ENCODE results near the gene SH2D4B. TPM values are rescaled to one million over a fixed set of nuclear protein-coding genes. Genes with fewer than 3 reads are reported as not detected.

The SH2D4B gene
- total and polyA plus RNA-seq, 2 donors (not counting 3 experiments of a cell fraction or from before 2014, with no cell fraction given) = not detected

DNA sequence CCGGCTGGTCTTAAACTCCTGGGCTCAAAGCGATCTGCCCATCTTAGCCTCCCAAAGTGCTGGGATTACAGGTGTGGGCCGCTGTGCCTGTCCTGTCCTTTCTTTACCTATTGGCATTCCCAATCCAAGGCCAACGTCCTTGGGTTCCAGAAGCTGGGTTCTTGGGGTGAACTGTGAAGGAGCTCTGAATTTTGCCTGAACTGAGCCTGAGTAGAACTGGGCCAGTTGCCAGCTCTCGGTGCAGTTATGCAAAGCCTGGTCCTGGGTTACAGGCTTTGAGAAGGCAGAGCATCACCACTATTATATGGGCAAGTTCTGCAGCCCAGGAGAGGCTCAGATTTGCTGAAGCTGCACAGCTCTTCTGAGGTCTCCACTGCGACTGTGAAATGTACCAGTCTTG is 24.6 kb upstream of the SH2D4B start:
- ChIA-PET POLR2A (interaction anchor here (0.6 kb wide), 1 partner anchor 20 kb away, joined by 3 read pairs; no protein-coding TSS in a partner anchor), CTCF (interaction anchor here (0.9 to 21.9 kb wide), 4 partner anchors 8 to 135 kb away, joined by 3 to 1118 read pairs (median 6); partner anchors contain the start of gene TSPAN14)
- Histone ChIP-seq H3K9me3 (replicated peaks; ENCODE audit: control insufficient read depth, insufficient read depth, low read length) (no peaks in the 10 kb centered on the region), H3K9me1 (replicated peaks; ENCODE audit: control insufficient read depth, extremely low read depth, insufficient read depth, low read length) (no peaks in the 10 kb centered on the region), H3K4me1 (ENCODE audit: control insufficient read depth, extremely low read depth, insufficient read depth, low read length) (peaks cover 33% of the 10 kb centered on the region), H2AFZ (ENCODE audit: low read depth, low read length) (no peak overlapping the region), H3K27me3 (ENCODE audit: control insufficient read depth in 2 of 2, insufficient read depth in 2 of 2, low read length in 2 of 2) (no peaks in the 10 kb centered on the region), H3K4me2 (ENCODE audit: insufficient read depth, low read length) (no peak overlapping the region), H3K27ac (ENCODE audit: insufficient read depth, low read depth, low read length) (no peak overlapping the region), H3K36me3 (ENCODE audit: control insufficient read depth in 2 of 2, extremely low read depth in 1 of 2, insufficient read depth in 2 of 2, low read length in 2 of 2) (peaks cover 49 to 58% of the 10 kb centered on the region in 2 experiments), H3K9ac (replicated peaks; ENCODE audit: extremely low read depth, insufficient read depth, low read length) (no peak overlapping the region), H3K4me3 (replicated peaks in 1 of 3; ENCODE audit: insufficient read depth in 1 of 3, low read depth in 1 of 3, low read length in 3 of 3) (no peak overlapping the region), H4K20me1 (replicated peaks; ENCODE audit: control insufficient read depth, extremely low read depth, insufficient read depth, low read length) (no peaks in the 10 kb centered on the region), H3K79me2 (ENCODE audit: control insufficient read depth, insufficient read depth, low read length) (peaks cover 40% of the 10 kb centered on the region)
- dilution Hi-C loops (cut with MboI; ENCODE audit: extremely low pct_ligation_motif_present, low sequenced_read_pairs) = no loop called here
- DNase-seq (ENCODE audit: low read depth, low spot score) = no peak
- TF ChIP-seq JUN (IDR thresholded peaks at IDR 0.05; ENCODE audit: borderline replicate concordance, insufficient read depth, insufficient read length, low read depth) (no peak), GATA2 (IDR thresholded peaks at IDR 0.05; ENCODE audit: insufficient read depth, insufficient read length, low read depth, low read length) (no peak), EZH2 (IDR thresholded peaks at IDR 0.05; ENCODE audit: borderline replicate concordance, low read depth, low read length, severe bottlenecking) (no peak), POLR2AphosphoS5 (IDR thresholded peaks at IDR 0.05; ENCODE audit: insufficient read depth, low read depth, low read length) (no peak), MYC (IDR thresholded peaks at IDR 0.05; ENCODE audit: low read depth, low read length) (no peak), POLR2A (IDR thresholded peaks at IDR 0.05; ENCODE audit: low read depth, low read length) (no peak), FOS (IDR thresholded peaks at IDR 0.05; ENCODE audit: borderline replicate concordance, insufficient read depth, low read length) (no peak)
- TF ChIP-seq, protein P1, sequence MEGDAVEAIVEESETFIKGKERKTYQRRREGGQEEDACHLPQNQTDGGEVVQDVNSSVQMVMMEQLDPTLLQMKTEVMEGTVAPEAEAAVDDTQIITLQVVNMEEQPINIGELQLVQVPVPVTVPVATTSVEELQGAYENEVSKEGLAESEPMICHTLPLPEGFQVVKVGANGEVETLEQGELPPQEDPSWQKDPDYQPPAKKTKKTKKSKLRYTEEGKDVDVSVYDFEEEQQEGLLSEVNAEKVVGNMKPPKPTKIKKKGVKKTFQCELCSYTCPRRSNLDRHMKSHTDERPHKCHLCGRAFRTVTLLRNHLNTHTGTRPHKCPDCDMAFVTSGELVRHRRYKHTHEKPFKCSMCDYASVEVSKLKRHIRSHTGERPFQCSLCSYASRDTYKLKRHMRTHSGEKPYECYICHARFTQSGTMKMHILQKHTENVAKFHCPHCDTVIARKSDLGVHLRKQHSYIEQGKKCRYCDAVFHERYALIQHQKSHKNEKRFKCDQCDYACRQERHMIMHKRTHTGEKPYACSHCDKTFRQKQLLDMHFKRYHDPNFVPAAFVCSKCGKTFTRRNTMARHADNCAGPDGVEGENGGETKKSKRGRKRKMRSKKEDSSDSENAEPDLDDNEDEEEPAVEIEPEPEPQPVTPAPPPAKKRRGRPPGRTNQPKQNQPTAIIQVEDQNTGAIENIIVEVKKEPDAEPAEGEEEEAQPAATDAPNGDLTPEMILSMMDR (IDR thresholded peaks at IDR 0.05; ENCODE audit: extremely low read depth in 1 of 2, insufficient read depth in 1 of 2, low read depth in 1 of 2, low read length in 2 of 2) = no peak
- TF ChIP-seq, protein P2, sequence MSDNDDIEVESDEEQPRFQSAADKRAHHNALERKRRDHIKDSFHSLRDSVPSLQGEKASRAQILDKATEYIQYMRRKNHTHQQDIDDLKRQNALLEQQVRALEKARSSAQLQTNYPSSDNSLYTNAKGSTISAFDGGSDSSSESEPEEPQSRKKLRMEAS (IDR thresholded peaks at IDR 0.05; ENCODE audit: insufficient read depth, insufficient read length) = no peak
- BruUV-seq (replicated peaks) = no TSS peak
- intact Hi-C loops (cut with micrococcal nuclease) = no loop called here
- FAIRE-seq = no peak

All from endothelial cell of umbilical vein (primary cell).